GM18519 (cell line): Measurements from ENCODE around the gene LEMD2.
"Not testable (repeated sequence)": the region's sequence is repeated elsewhere in the genome, so short reads cannot be mapped to it uniquely, and the experiment has no call there.

Source experiments
- ATAC-seq: cut with Tn5 transposase; IDR thresholded peaks from one replicate; pipeline ENCODE4 v1.9.1; 2021; ENCODE audit warnings: mild to moderate bottlenecking, moderate library complexity; ENCODE audit not compliant: unreplicated experiment, low FRiP score

The LEMD2 gene

DNA sequence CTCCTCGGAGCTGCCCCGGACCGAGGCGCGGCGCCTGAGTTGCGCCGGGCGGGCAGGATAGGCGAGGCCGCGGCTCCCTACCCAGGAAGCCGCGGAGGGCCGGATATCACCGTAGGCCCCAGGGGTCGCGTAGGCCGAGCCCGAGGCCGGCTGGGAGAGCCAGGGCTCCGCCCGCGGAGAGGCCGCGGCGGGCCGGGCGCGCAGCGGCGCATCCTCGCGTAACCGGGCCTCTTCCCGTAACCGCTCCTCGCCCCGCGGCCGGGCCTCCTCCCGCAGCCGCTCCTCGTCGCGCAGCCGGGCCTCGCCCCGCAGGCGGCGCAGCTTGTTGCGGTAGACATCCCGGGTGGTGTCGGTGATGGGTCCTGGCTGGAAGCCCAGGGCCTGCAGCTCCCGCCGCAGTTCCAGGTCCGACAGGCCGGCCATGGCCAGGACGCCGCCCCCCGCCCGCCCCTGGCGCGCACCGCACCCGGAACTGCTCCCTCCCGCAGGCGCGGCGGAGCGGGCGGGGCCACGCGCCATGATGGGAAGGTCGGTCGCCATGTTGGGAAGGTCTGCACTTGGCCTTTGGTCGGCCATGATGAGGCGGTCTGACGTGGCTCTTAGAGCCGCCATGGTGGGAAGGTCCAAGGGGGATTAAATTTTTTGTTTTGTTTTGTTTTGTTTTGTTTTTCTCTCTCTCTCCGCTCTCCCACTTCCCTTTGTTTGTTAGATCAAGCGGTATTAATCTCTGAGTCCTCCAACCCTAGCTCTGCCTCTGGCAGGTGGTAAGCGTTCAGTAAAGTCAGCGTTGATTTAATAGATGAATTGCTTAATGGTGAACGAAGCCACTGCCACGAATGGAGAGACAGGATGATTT is at the start of gene LEMD2:
Gene LEMD2, minus strand, starts transcription at position 437 of the 856 bp plus-strand sequence. Its CDS starts 14 bp downstream, at position 423.
- peak; percentile 82 for ATAC-seq

DNA sequence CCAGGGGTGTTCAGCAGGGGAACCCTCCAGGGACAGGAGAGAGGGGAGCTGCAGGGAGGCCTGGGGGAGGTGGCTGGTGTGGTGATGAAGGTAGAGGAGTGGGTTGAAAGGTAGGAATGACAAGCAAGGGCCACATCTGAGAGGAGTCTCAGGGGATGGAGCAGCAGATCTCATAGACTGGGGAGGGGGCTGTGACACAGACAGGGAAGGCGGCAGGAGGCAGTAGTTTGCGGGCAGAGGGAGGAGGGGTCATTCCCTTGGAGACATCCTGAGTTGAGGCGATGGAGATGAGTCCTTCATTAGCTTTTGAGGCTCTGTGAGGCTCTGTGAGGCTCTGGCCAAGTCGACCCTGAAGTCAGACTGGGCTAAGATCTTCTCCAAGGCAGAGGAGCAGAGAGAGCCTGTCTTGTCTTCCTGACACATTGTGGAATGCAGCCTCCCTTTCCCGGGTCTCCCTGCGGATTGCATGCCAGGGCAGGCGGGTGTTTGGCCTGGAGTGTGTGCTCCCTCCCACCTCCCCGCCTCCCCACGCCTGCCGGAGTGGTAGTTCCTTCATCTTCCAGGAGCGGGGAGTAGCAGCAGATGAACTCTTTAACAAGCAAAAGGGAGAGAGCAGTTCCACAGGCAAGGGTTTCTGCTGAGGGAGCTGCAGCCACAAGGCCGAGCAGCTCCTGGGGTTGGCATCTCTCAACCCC is 49.2 kb upstream of the LEMD2 start:
- ATAC-seq, result no peak

DNA sequence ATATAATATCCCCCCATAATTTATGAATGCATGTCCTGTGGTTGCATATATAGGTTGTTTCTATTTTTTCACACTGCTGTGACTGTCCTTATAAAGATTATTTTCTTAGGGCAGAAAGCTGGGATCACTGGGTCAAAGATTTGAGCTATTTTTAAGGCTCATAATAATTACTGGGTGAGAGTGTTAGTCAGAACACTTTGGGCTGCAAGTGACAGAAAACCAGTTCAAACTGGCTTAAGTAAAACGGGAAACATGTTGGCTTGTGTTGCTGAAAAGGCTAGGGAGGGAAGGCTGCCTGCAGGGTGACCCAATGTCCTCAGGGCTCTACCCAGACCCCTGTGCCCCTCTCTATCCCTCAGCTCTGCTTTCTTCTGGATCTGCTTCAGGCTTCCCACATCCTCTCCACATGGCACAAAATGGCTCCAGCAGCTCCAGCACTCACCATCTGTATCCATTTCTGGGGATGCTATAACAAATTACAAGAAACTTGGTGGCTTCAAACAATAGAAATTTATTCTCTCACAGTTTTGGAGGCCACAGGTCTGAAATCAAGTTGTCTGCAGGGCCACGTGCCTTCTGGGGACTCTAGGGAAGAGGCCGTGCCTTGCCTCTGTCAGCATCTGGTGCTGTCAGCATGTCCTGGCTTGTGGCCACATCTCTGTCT is 48.0 kb upstream of the LEMD2 start:
- ATAC-seq, result no peak

DNA sequence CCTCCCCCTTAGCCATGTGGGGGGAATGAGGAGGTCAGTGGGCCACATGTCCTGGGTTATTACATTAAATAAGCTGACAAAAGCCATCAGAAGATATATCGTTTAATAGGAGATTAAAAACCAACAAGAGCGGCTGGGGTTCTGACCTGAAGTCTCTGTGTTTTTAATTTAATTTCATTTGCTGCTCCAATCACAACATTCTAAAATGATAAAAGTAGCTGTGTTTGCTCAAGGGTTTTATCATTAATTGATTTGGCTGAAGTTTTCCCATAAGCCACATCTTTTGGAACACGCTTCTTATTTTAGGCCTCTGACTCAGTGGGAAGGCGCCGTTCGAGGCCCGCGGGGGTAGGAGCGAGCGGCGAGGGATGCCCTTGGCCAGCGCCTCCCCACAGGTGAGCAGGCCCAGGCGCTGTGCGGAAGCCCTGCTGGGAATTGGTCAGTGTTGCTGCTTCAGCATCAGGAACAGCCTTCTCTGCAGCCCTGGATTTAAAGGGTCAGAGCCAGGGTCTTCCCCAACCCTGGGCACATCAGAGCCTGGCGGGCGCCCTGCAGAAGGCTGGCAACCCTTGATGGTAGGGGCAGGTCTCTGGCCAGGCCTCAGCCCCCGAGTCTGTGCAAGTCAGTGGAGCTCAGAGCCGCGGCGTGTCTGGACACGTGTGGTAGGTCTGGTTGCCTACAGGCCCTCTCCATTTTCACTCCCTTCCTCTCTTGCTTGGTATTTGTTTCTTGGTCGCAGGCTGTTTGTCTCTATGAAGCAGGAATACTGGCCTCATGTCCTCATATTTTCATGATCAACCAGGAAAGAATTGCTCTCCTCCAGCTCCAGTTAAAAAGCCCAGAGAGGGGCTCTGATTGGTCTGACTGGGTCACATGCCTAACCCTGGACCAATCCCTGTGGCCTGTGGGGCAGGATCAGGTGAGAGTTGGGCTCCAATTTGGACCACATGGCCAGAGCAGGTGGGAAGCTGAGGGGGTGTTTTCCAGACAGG is 45.8 kb upstream of the LEMD2 start:
- no peak for ATAC-seq

DNA sequence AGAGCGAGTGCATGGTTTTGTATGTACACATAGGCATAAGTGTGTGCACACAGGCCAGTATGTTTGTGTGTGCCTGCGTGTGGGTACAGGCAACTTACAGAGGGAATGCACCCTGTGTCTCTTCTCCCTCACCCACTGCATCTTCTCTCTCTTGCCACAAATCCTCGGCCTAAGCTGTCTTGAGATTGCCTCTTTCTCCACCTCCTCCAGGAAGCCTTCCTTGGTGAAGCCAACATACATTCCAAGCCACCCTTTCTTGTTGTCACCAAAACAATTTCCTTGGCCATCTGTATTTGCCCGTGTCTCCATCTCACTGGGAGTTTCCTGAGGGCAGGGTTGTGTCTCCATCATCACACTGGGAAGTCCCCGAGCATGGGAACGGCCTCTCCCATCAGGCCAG is 44.7 kb upstream of the LEMD2 start:
- no peak for ATAC-seq

DNA sequence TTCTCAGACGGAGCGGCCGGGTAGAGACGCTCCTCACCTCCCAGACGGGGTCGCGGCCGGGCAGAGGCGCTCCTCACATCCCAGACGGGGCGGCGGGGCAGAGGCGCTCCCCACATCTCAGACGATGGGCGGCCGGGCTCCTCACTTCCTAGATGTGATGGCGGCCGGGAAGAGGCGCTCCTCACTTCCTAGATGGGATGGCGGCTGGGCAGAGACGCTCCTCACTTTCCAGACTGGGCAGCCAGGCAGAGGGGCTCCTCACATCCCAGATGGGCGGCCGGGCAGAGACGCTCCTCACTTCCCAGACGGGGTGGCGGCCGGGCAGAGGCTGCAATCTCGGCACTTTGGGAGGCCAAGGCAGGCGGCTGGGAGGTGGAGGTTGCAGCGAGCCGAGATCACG is 43.9 kb upstream of the LEMD2 start:
- ATAC-seq, result not testable (repeated sequence)

DNA sequence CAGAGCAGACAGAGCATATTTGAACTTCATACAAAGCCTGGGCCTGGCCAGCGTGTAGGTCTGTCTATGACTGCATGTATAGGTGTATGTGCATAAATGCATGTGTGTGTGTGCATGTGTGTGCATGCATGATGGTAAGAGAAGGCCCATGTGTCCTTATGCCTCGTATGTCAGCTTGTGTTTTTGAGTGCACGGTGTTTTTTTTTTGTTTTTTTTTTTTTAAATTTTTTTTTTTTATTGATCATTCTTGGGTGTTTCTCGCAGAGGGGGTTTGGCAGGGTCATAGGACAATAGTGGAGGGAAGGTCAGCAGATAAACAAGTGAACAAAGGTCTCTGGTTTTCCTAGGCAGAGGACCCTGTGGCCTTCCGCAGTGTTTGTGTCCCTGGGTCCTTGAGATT is 42.8 kb upstream of the LEMD2 start:
- ATAC-seq, result not testable (repeated sequence)

DNA sequence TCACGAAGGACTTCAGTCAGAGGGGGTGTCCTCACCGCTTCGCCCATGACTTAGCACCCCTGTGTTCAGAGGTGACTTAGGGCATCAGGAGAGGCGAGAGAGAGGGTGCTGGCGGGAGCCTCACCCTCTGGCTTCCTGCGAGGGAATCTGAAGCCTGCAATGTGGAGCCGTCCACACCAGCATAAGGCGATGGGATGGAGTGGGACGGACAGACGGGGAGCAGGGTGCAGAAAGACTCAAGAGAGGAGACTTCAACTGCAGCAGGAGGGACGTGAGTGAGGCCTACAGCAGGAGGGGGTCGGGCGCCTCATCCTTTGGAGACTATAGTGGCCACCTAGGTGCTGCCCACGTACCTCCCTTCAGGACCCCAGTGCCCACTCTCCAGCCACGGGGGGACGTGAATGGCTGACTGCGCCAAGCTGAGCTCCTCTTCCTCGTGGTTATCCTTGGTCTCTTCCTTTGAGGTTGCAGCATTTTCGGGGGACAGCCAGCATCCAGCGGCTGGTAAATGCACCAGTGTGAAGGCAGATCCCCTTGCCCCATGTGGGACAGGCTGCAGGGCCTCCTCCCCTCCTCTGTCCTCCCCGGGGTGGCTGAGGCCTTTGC is 41.8 kb upstream of the LEMD2 start:
- no peak for ATAC-seq

DNA sequence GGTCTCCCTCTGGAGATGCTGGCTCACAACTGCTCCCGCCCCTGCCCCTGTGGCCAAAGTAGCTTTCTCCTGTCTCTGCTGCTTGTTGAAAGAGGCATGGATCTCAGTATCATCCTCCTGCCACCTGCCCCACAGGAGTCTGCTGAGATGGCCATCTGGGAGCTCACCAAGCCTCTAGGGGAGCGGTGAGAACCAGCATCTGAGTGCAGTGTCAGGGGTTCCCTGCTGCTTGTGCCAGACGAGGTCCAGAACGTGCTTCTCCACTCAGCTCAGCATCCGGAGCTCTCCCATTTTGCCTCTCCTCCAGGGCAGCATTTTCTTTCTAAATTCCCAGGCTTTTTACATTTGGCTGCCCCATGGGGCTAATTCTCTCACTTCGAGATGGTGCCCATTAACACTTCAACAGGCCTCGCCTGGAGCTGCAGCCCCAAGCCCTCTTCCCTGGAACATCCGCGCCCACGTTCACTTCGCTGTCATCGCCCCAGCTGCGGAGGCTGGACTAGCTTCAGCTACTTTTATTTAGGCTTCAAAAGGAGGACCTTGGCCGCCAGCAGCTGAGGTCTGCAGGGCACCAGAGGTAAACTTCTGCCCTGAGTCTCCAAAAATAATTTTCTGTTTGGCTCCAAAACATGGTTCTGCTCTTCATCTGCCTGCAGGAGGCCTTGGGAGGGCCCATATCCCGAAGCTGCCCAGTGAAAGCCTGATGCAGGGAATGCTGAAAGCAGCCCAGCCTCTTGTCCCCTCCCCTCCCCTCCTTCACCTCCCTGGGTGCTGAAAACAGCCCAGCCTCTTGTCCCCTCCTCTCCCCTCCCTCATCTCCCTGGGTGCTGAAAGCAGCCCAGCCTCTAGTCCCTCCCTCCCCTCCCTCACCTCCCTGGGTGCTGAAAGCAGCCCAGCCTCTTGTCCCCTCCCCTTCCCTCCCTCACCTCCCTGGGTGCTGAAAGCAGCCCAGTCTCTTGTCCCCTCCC is 40.1 kb upstream of the LEMD2 start:
- ATAC-seq, result no peak

DNA sequence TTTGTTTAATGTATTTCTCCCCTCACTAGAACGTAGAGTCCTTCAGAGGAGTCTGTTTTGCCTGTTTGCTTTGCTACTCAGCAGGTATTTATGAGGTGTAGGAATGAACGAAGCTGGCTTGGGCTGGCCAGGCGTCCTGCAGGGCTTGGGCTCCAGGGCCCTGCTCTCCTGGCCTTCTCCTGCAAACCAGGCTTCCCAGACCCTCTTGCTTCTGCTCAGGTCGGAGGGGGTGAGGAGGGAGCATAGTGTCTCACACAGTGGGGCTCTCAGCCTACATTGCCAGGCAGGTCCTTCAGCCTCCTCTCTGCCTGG is 39.5 kb upstream of the LEMD2 start:
- no peak for ATAC-seq

DNA sequence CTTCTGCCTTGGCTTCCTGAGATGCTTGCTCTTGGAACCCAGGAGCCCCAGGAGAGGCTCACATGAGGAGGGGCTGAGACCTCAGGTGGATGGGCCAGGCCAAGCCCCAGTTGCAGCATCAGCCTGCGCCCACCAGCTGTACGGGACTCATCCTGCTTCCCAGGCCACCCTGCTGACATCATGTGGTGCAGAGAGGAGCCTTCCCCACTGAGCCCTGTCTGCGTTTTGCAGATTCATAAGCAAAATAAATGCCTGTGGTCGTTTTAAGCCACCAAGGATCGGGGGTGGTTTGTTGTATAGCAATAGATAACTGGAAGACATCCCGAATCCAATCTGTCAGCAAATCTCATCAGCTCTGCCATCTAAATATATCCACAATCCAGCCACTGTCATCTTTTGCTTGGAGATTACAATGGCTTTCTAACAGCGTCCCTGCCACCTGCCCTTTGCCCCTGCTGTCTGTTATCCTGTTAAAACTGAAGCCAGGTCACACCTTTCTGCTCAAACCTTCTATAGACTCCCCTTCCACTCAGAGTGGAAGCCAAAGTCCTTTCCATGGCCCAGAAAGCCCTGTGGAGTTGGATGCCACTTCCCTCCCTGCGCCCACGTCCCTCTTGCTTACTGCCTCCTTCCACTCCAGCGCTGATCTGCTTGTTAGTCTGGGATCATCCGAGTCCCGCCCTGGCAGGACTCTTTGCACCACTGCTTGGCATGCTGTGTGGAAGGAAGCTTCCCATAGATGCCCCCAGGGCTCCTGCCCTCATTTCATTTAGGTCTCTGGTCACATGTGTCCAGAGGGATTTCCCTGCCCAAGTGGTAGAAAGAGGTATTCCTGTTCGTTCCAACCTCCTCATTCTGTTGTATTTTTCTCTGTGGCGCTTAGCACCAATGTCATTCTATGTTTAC is 38.9 kb upstream of the LEMD2 start:
- no peak for ATAC-seq

DNA sequence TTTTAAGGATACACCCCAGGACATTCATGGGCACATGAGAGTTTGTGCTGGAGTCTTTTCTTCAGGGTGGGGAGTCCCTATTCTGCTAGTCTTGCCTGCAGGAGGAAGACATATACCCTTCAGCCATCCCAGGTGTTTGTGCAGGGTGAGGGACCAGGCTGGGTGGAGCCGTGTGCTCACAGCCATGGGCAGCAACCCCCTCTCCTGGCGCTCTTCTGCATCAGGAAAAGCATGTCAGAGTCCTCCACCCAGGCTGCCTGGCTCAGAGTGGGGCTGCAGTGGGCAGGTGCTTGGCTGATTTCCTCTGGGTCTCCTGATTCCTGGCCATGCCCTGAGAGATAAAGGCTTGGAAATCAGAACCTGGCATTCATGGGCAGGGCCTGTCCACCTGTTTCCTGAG is 37.6 kb upstream of the LEMD2 start:
- ATAC-seq, result no peak

DNA sequence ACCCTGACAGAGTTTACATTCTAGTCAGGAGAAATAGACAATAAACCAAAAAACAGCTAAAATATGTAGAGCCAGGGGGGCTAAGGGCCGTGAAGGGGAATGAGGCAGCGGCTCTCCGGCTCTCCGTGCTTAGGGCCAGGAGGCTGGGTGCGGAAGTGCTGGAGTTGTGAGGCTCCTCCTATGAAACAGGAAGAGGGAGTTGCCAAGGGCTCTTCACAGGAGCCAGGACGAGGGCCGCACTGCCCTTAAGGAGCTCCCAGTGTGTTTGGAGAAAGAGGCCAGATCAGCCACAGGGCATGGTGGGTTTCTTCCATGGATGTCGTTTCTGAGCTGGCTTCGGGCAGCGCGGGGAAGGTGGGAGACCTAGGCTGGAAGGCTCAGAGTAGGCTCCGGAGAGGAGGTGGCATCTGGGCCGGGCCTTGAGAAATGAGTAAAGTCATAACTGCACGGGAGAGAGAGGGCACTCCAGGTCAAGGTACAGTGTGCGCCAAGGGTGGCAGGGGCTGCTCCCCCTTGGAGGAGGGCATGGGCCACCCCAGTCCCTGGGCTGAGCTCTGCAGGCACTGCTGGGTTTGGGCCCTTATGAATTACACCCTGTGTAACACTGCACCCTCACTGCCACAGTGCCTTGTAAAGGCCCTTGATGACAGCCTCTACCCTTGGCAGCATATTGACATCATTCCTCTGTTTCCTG is 35.7 kb upstream of the LEMD2 start:
- ATAC-seq, result no peak

DNA sequence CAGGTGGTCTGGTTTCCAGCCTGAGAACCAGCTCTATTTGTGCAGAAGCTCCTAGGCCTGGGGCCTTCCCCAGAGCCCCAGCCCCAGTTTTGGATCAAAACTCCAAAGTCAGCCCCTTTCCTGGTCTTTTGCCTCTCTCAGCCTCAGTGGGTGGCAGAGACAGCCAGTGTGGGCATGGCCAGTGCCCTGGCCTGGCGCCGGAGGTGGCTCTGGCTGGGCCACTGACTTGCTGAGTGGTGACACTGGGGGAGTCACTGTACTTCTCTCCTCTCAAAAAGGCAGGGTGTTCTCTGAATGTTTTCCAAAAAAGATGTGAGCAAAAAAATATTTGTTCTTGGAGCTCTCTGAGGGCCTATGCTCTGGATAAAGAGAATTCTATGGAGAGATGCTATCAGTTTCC is 34.9 kb upstream of the LEMD2 start:
- ATAC-seq, result no peak

DNA sequence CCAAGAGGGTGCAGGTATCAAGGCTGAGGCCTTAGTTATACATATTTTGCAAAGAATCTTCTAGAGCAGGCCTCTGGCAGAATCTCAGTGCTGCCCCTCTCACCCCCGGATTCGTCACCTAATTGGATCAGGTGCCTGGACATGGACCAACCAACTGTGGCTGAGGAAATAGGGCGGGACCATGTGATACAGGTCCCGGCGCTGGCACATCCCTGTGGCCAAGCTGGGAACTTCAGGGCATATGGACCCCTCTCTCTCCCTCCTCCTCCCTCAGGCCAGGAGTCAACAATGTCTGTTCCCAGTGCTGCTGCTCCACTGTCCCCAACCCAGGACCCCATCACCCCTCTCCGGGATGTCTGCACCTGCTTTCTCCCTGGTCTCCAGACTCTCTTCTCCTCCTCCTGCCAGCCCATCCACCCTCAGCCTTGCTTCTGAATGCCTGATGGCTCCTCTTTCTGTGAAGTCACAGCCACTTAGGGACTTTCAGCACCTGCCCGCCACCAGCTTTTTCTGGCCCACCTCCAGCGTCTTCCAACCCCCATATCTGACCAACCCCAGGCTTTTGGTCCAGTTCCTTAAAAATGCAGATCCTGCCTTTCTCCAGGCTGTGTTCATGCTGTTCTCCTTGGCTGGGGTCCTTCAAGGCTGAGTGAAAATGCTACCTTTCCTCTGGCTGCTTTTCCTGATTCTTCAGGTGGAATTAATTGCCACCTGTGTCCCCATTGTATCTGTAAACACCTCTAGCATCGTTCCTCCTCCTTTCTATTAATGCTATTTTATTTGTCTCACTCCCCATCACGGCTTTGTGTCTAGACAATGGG is 33.9 kb upstream of the LEMD2 start:
- ATAC-seq, result no peak

DNA sequence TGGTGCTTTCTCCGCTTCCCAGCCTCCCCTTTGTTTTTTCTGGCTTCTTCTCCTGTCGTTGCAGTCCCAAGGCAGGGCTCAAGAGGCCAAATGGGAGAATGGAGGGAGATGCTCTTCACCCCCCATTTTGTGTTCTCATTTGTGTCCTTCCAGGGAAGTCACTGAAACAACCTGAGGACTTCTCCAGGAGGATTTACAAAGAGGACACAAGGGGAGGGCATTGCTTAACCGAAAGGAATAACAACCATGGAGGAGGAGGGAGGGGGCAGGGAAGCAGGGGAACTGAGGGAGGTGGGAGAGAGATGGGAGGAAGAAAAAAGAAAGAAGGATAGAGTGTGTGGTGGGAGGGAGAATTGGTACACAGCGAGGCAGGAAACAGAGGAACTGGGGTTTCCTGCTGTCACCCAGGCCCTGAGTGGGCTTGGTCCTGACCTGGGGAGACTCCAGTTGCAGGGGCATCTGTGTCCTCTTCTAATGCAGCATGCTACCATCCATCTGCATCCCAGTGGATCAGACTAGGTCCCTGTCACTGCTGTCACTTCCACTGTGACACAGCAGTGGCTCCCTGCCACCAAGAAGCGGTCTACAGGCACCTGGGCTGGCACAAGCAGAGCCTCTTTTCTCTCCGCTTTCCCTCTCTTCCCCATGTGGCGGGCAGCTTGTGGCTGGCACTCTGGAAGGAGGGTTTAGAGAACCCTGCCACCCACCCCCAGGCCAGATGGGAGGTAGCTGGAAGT is 32.0 kb upstream of the LEMD2 start:
- ATAC-seq, result no peak
